H1 (cell line): Measurements from ENCODE around the gene CD79A. TPM values are rescaled to one million over a fixed set of nuclear protein-coding genes. Genes with fewer than 3 reads are reported as not detected.

ENCODE experiments used
- EP300 ChIP-seq, 2 experiments: IDR thresholded peaks; 1 replicate in 1 of 2; 2 replicates in 1 of 2; pipeline ENCODE4 v1.6.1; 2011 to 2012; ENCODE audit warnings: low read depth in 2 of 2, low read length in 2 of 2, mild to moderate bottlenecking in 2 of 2, borderline replicate concordance in 1 of 2, inconsistent platforms in 1 of 2, moderate library complexity in 1 of 2
- HDAC6 ChIP-seq: IDR thresholded peaks from one replicate; pipeline ENCODE4 v1.7.1; 2012; ENCODE audit warnings: low read depth, mild to moderate bottlenecking, inconsistent platforms, low read length, moderate library complexity
- NANOG ChIP-seq: IDR thresholded peaks from 2 replicates; pipeline ENCODE4 v1.6.1; 2011; ENCODE audit warnings: low read length, low read depth, mild to moderate bottlenecking, inconsistent platforms; ENCODE audit not compliant: insufficient read depth, poor library complexity, severe bottlenecking
- TEAD4 ChIP-seq: IDR thresholded peaks from 2 replicates; pipeline ENCODE4 v1.6.1; 2012; ENCODE audit warnings: low read depth, low read length, inconsistent platforms, mixed read lengths
- polyA plus RNA-seq, 7 experiments: library from polyadenylated mRNA; depleted of rRNA in 3 of 7; stranded (reverse) in 5 of 7; unstranded in 2 of 7; fragments of >200 nt in 5 of 7; fragments of 200-250 nt in 2 of 7; gene quantifications; 1 replicate in 5 of 7; 2 replicates in 1 of 7; 4 replicates in 1 of 7; pipeline versions ENCODE4 v1.2.1 to v1.2.3, GENCODE V29; 2011 to 2013; ENCODE audit warnings: missing spikeins in 2 of 7, mixed read lengths in 2 of 7
- total RNA-seq: library from RNA; stranded (reverse); fragmentation: NEBNext Ultra II Directional; extraction: Animal tissue kit (Norgen Biotek cat#: 25700); gene quantifications from 2 replicates; pipeline ENCODE4 v1.2.1, GENCODE V29; 2021
- TF ChIP-seq, protein P1 (sequence below): IDR thresholded peaks from 2 replicates; pipeline ENCODE4 v1.6.1; 2011; ENCODE audit warnings: low read length, improper control_type of control experiment
- TF ChIP-seq, protein P2 (sequence below): IDR thresholded peaks from 2 replicates; pipeline ENCODE4 v1.6.1; 2012; ENCODE audit warnings: inconsistent platforms
- TF ChIP-seq, protein P3 (sequence below): IDR thresholded peaks from 2 replicates; pipeline ENCODE4 v1.6.1; 2012; ENCODE audit warnings: inconsistent platforms

Gene CD79A
- total and polyA plus RNA-seq, 2 of the 8 experiments (the other 6 are each of a cell fraction or from before 2014, with no cell fraction given), result 0.54 to 0.77 TPM

DNA sequence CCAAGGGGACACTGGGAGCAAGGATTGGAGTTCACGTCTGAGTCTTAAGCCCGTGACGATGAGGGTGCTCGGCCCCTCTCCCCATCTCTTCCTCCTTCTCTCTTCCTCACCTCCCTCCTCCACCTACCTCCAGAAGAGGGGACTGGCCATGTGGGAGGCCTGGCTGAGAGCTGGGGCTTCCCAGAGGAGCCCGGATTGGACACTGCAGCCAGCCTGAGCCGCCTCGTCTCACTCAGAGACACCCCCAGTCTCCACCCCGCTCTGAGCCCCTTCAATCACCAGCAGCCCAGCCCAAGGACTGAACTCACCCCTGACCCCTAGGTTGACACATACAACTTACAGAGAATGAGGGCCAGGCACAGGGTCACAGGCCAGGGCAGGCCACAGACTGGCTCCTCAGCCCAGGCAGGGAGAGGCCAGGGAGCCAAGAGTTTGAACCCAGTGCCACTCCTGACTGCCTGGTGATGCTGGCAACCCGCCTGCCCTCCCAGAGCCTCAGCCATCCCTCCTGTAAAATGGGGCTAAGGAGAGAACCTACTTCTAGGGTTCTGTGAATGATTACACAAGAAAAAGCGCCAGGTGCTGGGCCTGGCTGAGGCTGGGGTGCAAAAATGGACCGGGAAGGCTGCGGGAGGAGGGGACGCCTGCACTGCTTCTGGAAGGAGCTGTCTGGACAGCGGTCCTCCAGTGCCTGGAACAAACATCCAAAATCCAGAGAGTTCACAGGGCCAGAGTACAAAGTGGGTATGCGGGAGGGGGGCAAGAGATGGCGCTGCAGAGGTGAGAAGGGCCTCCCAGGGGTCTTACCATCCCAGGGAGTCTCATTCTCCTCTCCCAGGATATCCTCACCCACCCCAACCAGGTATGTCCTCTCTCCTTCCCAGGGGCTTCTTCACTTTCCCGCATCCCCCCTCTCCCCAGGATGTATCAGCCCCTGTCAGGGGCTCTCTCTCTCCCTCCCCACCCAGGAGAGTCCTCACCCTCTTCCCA is 1.1 kb downstream of the CD79A start (continued):
- TF ChIP-seq, protein P1, sequence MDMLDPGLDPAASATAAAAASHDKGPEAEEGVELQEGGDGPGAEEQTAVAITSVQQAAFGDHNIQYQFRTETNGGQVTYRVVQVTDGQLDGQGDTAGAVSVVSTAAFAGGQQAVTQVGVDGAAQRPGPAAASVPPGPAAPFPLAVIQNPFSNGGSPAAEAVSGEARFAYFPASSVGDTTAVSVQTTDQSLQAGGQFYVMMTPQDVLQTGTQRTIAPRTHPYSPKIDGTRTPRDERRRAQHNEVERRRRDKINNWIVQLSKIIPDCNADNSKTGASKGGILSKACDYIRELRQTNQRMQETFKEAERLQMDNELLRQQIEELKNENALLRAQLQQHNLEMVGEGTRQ, result no peak
- TF ChIP-seq NANOG (no peak), HDAC6 (no peak), TEAD4 (no peak), EP300 (IDR thresholded peaks at IDR 0.05; ENCODE audit: borderline replicate concordance in 1 of 2, low read depth in 2 of 2, low read length in 2 of 2) (no peak)
- TF ChIP-seq, protein P2, sequence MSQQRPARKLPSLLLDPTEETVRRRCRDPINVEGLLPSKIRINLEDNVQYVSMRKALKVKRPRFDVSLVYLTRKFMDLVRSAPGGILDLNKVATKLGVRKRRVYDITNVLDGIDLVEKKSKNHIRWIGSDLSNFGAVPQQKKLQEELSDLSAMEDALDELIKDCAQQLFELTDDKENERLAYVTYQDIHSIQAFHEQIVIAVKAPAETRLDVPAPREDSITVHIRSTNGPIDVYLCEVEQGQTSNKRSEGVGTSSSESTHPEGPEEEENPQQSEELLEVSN, result no peak
- TF ChIP-seq, protein P3, sequence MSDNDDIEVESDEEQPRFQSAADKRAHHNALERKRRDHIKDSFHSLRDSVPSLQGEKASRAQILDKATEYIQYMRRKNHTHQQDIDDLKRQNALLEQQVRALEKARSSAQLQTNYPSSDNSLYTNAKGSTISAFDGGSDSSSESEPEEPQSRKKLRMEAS, result no peak
